GM15510 (cell line): Measurements from ENCODE around the gene RASAL2.

Source experiments
- POLR2A ChIP-seq: IDR thresholded peaks from 3 replicates; pipeline ENCODE4 v1.6.1; 2011; ENCODE audit warnings: borderline replicate concordance; ENCODE audit not compliant: insufficient read length; ENCODE audit errors: extremely low read depth

The RASAL2 gene

GRCh38 chr1:178060789-178061556 is 32.9 kb upstream of the RASAL2 start:
- TF ChIP-seq POLR2A, result no peak

- no peak for TF ChIP-seq POLR2A
These were observed 32.3 kb upstream of the RASAL2 start for GRCh38 chr1:178061620-178062019.

- TF ChIP-seq POLR2A, result no peak
These were observed 29.6 kb upstream of the RASAL2 start for GRCh38 chr1:178064191-178064821.

GRCh38 chr1:178065250-178065649 is 28.7 kb upstream of the RASAL2 start:
- TF ChIP-seq POLR2A, result no peak

GRCh38 chr1:178066296-178066907 is 27.5 kb upstream of the RASAL2 start:
- no peak for TF ChIP-seq POLR2A

GRCh38 chr1:178066908-178067614 is 26.8 kb upstream of the RASAL2 start:
- TF ChIP-seq POLR2A, result no peak

GRCh38 chr1:178071811-178072210 is 22.1 kb upstream of the RASAL2 start:
- TF ChIP-seq POLR2A, result no peak

- no peak for TF ChIP-seq POLR2A
These were observed 21.6 kb upstream of the RASAL2 start for GRCh38 chr1:178072326-178072725.

GRCh38 chr1:178075333-178075732 is 18.6 kb upstream of the RASAL2 start:
- TF ChIP-seq POLR2A, result no peak

- no peak for TF ChIP-seq POLR2A
These were observed 17.3 kb upstream of the RASAL2 start for GRCh38 chr1:178076607-178077006.

GRCh38 chr1:178077917-178078316 is 16.0 kb upstream of the RASAL2 start:
- no peak for TF ChIP-seq POLR2A

GRCh38 chr1:178086294-178086693 is 7.6 kb upstream of the RASAL2 start:
- no peak for TF ChIP-seq POLR2A

- TF ChIP-seq POLR2A, result no peak
These were observed 7.1 kb upstream of the RASAL2 start for GRCh38 chr1:178086766-178087165.

GRCh38 chr1:178088651-178089050 is 5.3 kb upstream of the RASAL2 start:
- TF ChIP-seq POLR2A, result no peak
